HG03439 (cell line): ENCODE results near the gene RTN3.
A peak's percentile ranks its signal among the peaks of the same experiment; 100 is the strongest.
"Not testable (repeated sequence)": the region's sequence is repeated elsewhere in the genome, so short reads cannot be mapped to it uniquely, and the experiment has no call there.

Experiments
- ATAC-seq: cut with Tn5 transposase; IDR thresholded peaks from one replicate; pipeline ENCODE4 v1.9.1; 2021; ENCODE audit warnings: mild to moderate bottlenecking, moderate library complexity; ENCODE audit not compliant: unreplicated experiment

Gene RTN3

GRCh38 chr11:63767565-63768236 lies 86.4 kb downstream of the RTN3 start:
- no peak for ATAC-seq

- peak; percentile 59 for ATAC-seq
These were observed 87.1 kb downstream of the RTN3 start, which contains the start of gene ZFTA for GRCh38 chr11:63768237-63769041. ZFTA (minus strand) TSS chr11:63768775; CDS start chr11:63768622, 153 bp downstream.

GRCh38 chr11:63769042-63769713 lies 87.9 kb downstream of the RTN3 start:
- peak; percentile 32 for ATAC-seq

GRCh38 chr11:63769714-63770455 lies 88.6 kb downstream of the RTN3 start:
- ATAC-seq: no peak

- ATAC-seq: no peak
These were observed 89.5 kb downstream of the RTN3 start for GRCh38 chr11:63770763-63771162.

DNA sequence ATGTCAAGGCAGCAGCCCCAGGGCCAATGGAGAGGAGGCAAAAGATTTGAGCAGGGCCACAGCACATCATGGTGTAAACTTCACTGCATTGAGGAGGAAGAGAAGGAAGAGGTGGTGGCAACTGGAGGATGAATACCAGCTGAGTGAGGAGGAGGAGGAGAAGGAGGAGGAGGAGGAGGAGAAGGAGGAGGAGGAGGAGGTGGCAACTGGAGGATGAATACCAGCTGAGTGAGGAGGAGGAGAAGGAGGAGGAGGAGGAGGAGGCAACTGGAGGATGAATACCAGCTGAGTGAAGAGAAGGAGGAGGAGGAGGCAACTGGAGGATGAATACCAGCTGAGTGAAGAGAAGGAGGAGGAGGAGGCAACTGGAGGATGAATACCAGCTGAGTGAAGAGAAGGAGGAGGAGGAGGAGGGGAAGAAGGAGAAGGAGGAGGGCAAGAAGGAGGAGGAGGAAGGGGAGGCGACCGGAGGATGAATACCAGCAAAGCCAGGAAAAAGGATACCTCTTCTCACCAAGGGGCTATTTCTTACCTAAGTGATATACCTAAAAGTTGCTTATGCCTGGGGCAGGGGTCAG lies 90.5 kb downstream of the RTN3 start:
- ATAC-seq: not testable (repeated sequence)

GRCh38 chr11:63775191-63775590 lies 93.9 kb downstream of the RTN3 start:
- no peak for ATAC-seq

- no peak for ATAC-seq
These were observed 97.7 kb downstream of the RTN3 start for GRCh38 chr11:63779039-63779438.

DNA sequence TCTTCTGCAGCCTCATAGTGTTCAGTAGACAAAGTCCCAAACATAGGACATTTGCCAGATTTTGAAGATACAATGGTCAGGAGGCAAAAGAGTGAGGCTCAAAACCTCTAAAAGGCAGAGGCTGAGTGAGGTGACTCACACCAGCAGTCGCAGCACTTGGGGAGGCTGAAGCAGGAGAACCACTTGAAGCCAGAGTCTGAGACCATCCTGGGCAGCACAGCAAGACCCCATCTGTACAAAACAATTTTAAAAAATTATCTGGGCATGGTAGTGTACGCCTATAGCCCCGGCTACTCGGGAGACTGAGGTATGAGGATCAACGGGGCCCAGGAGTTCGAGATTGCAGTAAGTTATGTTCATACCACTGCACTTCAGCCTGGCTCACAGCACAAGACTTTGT lies 101.4 kb downstream of the RTN3 start:
- ATAC-seq: no peak

GRCh38 chr11:63783925-63784592 lies 102.8 kb downstream of the RTN3 start:
- ATAC-seq: no peak

DNA sequence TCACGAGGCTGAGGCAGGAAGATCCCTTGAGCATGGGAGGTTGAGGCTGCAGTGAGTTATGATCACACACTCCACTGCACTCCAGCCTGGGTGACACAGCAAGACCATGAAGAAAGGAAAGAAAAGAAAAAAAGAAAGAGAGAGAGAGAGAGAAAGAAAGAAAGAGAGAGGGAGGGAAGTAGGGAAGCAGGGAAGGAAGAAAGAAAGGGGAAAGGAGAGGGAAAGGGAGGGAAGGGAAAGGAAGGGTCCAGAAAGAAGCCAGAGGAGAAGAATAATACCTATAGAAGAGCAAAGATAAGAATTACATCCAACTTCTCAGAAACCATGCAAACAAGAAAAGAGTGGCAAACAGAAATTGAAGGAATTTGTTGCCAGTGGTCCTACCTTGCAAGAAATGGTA lies 104.5 kb downstream of the RTN3 start:
- ATAC-seq: no peak

DNA sequence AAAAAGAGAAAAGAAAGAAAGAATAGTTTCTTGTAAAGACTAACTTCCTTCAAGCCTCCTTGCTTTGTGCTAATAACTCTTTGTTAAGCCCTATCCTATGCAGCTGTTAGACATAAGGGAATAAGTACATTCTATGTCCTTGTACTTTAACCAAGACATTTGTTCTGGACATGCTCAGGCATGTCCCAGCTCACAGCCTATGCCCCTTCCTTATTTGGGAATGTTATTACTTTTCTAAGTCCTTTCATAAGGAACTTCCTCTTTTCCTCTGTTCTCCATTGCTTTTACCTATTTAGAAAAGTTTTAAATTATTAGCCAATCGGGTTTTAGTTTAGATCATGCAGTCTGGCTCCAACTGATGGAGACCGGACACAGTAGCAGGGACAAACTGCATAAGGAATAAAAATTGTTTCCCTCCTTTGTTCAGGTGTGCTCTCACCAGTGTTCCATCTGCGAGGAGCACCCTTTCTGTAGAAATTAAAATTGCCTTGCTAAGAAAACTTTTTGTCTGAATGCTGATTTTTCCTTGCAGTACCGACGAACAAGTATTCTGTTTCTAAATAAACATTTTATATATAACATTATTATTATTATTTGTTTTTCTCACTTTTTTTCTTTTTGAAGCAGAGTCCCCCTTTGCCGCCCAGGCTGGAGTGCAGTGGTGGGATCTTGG lies 110.3 kb downstream of the RTN3 start:
- ATAC-seq: no peak

DNA sequence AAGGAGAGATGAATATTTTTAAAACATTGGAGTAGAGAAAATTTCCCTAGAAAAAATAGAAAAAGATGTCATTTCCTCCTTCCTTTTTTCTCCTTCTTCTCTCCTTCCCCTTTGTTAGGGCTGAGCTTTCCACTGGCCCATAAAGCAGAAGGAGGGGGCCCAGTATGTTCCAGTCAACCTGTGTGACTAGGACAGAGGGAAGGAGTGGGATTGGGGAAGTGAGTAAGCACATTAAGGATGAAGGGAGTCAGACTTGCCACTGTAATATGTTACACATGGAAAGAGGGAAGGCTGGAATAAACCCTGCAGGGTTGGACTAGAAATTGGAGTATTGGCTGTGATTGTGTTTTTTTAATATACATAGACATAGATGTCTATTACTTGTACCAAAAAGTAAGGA lies 111.9 kb downstream of the RTN3 start:
- ATAC-seq: no peak

- ATAC-seq: no peak
These were observed 113.8 kb downstream of the RTN3 start for GRCh38 chr11:63795066-63795465.

DNA sequence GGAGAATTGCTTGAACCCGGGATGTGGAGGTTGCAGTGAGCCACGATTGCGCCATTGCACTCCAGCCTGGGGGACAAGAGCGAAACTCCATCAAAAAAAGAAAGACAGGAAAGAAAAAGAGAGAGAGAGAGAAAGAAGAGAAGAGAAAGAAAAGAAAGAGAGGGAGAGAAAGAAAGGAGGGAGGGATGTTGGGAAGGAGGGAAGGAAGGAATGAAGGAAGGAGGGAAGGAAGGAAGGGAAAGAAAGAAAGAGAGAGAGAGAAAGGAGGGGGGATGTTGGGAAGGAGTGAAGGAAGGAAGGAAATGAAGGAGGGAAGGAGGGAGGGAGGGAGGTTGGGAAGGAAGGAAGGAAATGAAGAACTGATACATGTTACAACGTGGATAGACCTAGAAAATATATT lies 119.6 kb downstream of the RTN3 start:
- ATAC-seq: no peak

GRCh38 chr11:63802637-63803414 lies 121.5 kb downstream of the RTN3 start:
- ATAC-seq: no peak

- no peak for ATAC-seq
These were observed 123.0 kb downstream of the RTN3 start for GRCh38 chr11:63804259-63804658.

GRCh38 chr11:63805844-63806415 lies 124.6 kb downstream of the RTN3 start:
- ATAC-seq: no peak
